NCI-H82 (cell line): ENCODE measurements around the gene SIGLEC9.

Experiments
- DNase-seq: peaks from one replicate; lab custom pipeline; 2025; lab: John Stamatoyannopoulos, UW

SIGLEC9 gene

GRCh38 chr19:51124729-51125128 lies at the start of gene SIGLEC9:
Gene SIGLEC9, plus strand, starts transcription at chr19:51124906. Its CDS starts 69 bp downstream, at chr19:51124975.
- DNase-seq: no peak

- no peak for DNase-seq
These were observed 48.7 kb upstream of the SIGLEC9 start for GRCh38 chr19:51075998-51076397.

GRCh38 chr19:51076631-51077213 lies 48.0 kb upstream of the SIGLEC9 start:
- DNase-seq: no peak

GRCh38 chr19:51078104-51078503 lies 46.6 kb upstream of the SIGLEC9 start:
- no peak for DNase-seq

DNA sequence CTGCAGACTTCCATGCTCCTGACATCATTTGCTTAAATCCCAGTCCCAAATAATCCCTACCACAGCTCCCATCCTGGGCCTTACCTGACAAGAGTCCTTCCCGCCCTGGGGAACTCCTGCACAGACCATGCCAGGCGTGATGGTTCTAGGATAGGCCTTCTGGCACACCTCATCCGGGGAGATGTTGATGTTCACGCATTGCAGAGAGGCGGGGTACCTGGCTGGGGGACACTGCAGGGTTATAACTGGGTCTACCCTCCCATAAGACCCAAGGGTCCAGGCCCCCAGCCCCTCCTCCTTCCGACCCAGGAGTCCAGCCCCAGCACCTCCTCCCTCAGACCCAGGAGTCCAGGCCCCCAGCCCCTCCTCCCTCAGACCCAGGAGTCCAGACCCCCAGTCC lies 46.0 kb upstream of the SIGLEC9 start:
- no peak for DNase-seq

- peak; percentile 6 for DNase-seq
These were observed 45.1 kb upstream of the SIGLEC9 start for GRCh38 chr19:51079481-51080110.

GRCh38 chr19:51081476-51081875 lies 43.2 kb upstream of the SIGLEC9 start:
- DNase-seq: no peak

DNA sequence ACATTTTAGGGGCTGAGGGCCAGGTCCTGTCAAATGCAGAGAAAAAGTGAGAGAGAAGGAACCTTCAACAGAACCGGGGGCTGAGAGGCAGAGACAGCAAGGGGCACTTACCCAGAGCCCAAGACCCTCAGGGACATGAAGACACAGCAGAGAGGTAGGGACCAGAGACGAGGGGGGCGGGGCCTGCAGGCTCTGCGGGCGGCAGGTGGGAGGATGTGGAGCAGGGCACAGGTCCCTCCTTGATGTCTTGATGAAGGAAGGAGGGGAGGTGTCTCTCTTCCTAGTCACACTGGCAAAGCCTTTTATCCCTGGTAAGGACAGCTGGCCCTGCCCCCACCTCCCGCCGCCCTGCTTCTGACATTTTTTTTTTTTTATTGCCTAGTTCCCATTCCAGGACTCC lies 42.1 kb upstream of the SIGLEC9 start, which contains the start of gene KLK14:
Gene KLK14, minus strand, starts transcription at position 277 of the 400 bp plus-strand sequence. Its CDS starts 273 bp downstream, at position 4.
- DNase-seq: no peak

- DNase-seq: no peak
These were observed 41.5 kb upstream of the SIGLEC9 start for GRCh38 chr19:51083181-51083580.

DNA sequence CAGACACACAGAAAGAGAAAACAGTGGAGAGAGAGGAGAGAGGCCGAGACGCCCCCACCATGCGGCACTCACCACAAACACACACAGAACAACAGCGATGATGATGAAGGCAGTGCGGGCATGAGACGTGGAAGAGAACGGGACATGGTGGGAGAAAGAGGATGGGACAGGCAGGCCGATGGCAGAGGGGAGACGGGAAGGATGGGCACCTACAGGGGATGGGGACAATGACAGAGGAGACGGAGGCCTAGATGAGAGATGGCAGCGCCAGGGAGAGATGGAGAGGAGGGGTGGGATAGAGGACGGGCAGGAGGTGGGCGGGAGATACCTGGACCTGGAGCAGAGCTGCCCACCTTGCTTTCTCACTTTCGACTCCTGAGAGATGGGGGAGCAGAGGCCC lies 40.9 kb upstream of the SIGLEC9 start:
- no peak for DNase-seq

DNA sequence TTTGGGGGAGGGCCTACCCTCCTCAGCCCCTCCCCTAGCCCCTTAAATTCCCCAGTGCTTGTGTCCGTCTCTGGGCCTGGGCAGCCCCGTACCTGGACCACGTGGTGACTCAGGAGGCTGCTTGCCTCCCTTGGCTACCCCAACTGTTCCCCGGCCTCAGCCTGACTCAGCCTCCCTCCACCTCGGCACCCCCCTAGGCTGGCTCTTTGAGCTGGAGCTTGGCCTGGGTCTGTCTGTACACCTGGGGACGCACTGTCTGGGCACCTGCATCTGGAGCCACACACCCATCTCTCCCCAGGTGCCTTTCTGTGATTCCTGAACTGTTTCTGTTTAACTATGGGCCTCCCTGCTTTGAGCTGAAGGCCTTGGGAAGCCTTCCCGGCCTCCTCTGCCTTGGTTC lies 40.2 kb upstream of the SIGLEC9 start:
- DNase-seq: no peak

GRCh38 chr19:51086153-51086850 lies 38.4 kb upstream of the SIGLEC9 start:
- no peak for DNase-seq

DNA sequence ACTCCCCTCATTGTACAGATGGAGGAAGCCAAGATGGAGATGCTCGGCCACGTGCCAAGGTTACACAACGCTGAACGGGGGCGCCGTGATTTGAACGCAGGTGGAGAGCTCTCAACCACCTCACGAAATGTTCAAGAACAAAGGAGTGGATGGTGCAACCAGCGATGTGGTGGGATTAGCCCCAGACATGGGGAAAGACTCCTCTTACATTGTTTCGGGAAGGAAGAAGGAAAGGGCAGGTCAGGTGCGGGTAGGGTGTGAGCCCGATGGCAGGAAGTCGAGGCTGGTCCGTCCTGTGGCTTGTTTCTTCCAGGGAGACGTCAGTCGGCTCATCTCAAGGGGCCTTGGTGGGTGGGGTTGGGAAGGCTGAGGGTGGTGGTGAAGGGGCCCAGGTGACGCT lies 34.9 kb upstream of the SIGLEC9 start:
- no peak for DNase-seq

DNA sequence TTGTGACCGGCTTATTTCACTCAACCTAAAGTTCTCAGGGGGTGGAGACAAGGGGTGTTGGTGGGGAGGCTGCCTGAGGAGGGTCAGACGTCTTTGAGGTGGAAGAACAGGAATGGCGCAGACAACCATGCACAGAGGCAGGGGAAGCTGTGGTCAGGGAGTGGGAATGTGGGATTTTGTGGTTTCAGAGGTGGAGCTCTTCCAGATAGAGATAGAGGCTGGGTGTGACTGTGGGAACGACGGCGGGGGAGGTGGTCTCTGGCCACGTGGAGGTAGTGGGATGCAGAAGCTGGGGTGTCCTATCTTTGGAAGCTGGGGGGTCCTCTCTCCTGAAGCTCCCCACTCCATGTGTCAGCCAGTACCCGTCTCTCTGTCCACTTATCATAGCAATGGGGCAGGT lies 34.2 kb upstream of the SIGLEC9 start:
- DNase-seq: no peak

GRCh38 chr19:51091126-51091525 lies 33.6 kb upstream of the SIGLEC9 start:
- DNase-seq: no peak

GRCh38 chr19:51091895-51092873 lies 32.5 kb upstream of the SIGLEC9 start:
- DNase-seq: no peak

GRCh38 chr19:51093101-51093500 lies 31.6 kb upstream of the SIGLEC9 start:
- DNase-seq: no peak

DNA sequence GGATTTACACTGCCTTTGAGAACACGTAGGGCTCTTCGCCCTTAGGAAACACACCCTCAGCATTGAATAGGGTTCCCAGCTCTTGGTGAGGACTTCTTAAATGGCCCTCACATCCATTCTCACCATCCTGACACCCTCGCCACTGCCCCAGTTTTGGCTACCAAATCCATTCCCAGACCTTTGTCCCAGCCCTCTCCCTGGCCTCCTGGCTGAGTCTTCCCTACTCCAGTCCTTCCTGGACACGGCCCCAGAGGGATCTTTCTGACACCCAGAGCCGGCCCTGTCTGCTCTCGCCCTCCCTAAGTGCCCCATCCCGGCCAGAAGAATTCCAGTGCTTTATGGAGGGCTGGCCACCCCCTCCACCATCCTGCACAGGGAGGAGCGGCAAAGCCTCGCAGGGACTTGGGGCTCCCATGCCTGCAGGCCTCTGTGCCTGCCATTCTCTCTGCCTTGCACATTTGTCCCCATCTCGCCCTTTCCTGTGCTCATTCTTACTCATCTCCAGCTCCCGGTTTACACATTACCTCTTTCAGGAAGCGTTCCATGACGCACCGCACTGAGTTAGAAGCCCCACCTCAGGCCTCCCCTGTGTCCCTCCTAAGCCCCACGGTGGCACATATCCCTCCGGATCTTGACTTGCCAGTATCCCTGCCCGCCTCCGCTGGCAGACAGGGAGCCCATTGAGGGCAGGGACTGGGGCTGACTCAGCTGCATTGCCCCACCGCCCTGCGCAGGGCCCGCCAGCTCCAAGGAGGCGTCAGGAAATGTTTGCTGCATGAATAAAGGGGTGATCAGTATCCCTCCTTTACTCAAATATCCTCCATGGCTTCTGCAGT lies 31.0 kb upstream of the SIGLEC9 start:
- DNase-seq: no peak

DNA sequence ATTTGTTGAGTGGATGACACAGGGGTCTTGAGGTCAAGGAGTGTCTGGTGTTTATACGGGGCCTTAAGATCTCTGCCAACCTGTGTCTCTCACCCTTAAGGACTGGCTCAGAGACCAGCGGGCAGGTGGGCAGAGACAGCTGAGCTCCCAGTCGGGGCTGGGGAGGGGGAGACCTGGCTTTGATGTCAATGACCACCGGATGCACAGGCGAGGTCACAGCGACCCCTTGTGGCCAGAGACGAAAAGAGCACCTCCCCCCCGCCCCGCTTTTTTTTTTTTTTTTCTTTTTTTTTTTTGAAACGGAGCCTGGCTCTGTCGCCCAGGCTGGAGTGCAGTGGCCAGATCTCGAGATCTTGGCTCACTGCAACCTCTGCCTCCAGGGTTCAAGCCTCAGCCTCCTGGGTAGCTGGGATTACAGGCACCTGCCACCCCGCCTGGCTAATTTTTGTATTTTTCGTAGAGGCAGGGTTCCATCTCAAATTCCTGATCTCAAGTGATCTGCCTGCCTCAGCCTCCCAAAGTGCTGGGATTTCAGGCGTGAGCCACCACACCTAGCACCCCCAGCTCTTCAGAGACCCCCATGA lies 29.9 kb upstream of the SIGLEC9 start:
- DNase-seq: peak; percentile 36

GRCh38 chr19:51096473-51097165 lies 28.1 kb upstream of the SIGLEC9 start:
- DNase-seq: peak; percentile 13
